Vagina (tissue), 2 donors: ENCODE data around the gene MGST2. TPM values are rescaled to one million over a fixed set of nuclear protein-coding genes. Genes with fewer than 3 reads are reported as not detected.

Source experiments
- DNase-seq, 2 donors: peaks; one replicate each; pipeline ENCODE4 v3.0.0-alpha.2; 2017; ENCODE audit errors: extremely low spot score in 2 of 2
- H3K27ac ChIP-seq: fragments of 200-600 bp; sonication (generic); one replicate; pipeline ENCODE4 v1.5.1; 2019
- H3K27me3 ChIP-seq: fragments of 200-600 bp; sonication (generic); one replicate; pipeline ENCODE4 v1.5.1; 2019
- H3K36me3 ChIP-seq, 2 donors: fragments of 200-600 bp; sonication (generic); one replicate each; pipeline ENCODE4 v1.5.1; 2017 to 2019
- H3K4me1 ChIP-seq: fragments of 200-600 bp; sonication (generic); one replicate; pipeline ENCODE4 v1.5.1; 2019
- H3K4me3 ChIP-seq, 2 donors: fragments of 200-600 bp; sonication (generic); 1 replicate in 1 of 2; 2 replicates in 1 of 2; pipeline ENCODE4 v1.5.1; 2016 to 2019
- H3K9me3 ChIP-seq: fragments of 200-600 bp; sonication (generic); one replicate; pipeline ENCODE4 v1.5.1; 2019
- CTCF ChIP-seq, 3 experiments: fragments of 450-650 bp in 2 of 3; fragments of 200-600 bp in 1 of 3; sonication (generic) in 1 of 3; IDR thresholded peaks; one replicate each; pipeline ENCODE4 v1.5.1; 2017 to 2019; ENCODE audit warnings: antibody characterized with exemption in 3 of 3, mild to moderate bottlenecking in 2 of 3, moderate library complexity in 2 of 3
- POLR2A ChIP-seq, 2 donors: fragments of 450-650 bp; IDR thresholded peaks; one replicate each; pipeline ENCODE4 v1.6.1; 2017; ENCODE audit warnings: antibody characterized with exemption in 2 of 2, mild to moderate bottlenecking in 2 of 2, moderate library complexity in 2 of 2
- POLR2AphosphoS5 ChIP-seq, 2 donors: sonication (generic); formaldehyde crosslinking; IDR thresholded peaks; one replicate each; pipeline ENCODE4 v1.9.0; 2017; ENCODE audit warnings: antibody characterized with exemption in 2 of 2, mild to moderate bottlenecking in 2 of 2, low read depth in 1 of 2; ENCODE audit not compliant: insufficient read depth in 1 of 2
- intact Hi-C: fragments of 100-400 bp; cut with DNase I; formaldehyde crosslinking; loops from one replicate; pipeline ENCODE4 v1.15.1; 2023
- total RNA-seq: library from RNA; depleted of rRNA; stranded (reverse); fragments of >200 nt; gene quantifications from one replicate; pipeline ENCODE4 v1.2.3, GENCODE V29; 2016

Gene MGST2
- total RNA-seq, 1 donor from 2014 or later = 78.3 TPM

DNA sequence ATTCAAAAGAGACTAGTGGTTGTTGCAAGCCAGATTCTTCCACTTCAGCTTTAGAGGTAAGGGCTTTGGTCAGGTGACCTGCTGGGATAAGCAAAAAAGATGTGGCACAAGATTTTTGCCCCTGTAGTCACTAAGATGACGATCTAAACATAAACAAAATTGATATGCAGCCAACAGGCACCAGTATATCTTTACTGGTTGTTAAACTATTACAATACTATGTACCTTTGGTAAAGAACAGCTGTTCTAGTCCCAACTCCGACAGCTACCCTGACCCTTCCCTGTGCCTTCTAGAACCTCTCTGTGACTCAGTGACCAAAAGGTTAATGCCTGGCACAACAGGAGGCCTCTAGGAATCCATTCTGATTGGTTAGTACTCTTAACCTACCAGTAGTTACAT, 59.6 kb downstream of the MGST2 start:
- H3K4me3 ChIP-seq = no peak overlapping the region
- no peaks in the 10 kb centered on the region for H3K36me3 ChIP-seq
- H3K9me3 ChIP-seq = no peaks in the 10 kb centered on the region
- no peaks in the 10 kb centered on the region for H3K27me3 ChIP-seq
- H3K4me1 ChIP-seq = no peaks in the 10 kb centered on the region
- no peak for TF ChIP-seq POLR2AphosphoS5 (IDR thresholded peaks at IDR 0.05; ENCODE audit: insufficient read depth in 1 of 2, low read depth in 1 of 2)
- no peak for TF ChIP-seq POLR2A (IDR thresholded peaks at IDR 0.05)
- TF ChIP-seq CTCF (IDR thresholded peaks at IDR 0.05) = no peak
- intact Hi-C loops = no loop called here
- no peak overlapping the region for H3K27ac ChIP-seq
- no peak for DNase-seq

DNA sequence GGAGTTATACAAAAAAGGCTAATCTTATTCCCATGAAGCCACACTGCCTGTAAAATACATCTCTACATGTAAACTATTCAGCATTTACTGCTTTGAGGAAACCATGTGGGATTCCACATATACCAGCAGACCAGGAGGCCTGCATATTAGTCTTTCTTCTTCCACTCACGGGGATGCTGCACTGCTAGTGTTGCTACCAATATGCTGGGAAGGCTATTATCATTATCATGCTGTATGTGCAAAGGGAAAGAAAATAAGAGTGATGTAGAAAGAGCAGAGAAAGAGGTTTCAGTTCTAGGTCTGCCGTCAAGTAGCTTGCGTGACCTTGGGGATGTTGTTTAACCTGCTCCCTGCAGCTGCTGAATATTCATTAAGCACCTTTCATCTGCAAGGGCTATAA, 61.0 kb downstream of the MGST2 start:
- no peaks in the 10 kb centered on the region for H3K9me3 ChIP-seq
- no peaks in the 10 kb centered on the region for H3K27me3 ChIP-seq
- TF ChIP-seq POLR2A (IDR thresholded peaks at IDR 0.05) (no peak), POLR2AphosphoS5 (IDR thresholded peaks at IDR 0.05; ENCODE audit: insufficient read depth in 1 of 2, low read depth in 1 of 2) (no peak)
- H3K4me3 ChIP-seq = no peak overlapping the region
- H3K4me1 ChIP-seq = no peaks in the 10 kb centered on the region
- intact Hi-C loops = no loop called here
- no peaks in the 10 kb centered on the region for H3K36me3 ChIP-seq
- no peak for DNase-seq
- no peak overlapping the region for H3K27ac ChIP-seq

DNA sequence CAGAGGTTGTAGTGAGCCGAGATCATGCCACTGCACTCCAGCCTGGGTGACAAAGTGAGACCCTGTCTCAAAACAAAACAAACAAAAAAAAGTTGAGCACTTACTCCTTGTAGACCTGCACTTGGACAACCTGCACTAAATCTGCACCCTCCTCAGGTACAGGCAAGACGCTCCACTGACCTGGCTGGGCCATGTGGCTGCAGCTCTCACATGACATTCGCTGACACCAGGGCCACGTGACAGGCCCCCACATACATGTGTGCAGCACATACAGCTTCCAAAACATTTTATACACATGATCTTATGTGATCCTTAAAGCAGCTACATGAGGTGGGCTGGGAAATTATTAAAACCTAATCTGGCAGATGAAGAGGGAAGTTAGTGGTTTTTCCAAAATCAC, 62.5 kb downstream of the MGST2 start:
- intact Hi-C loops = no loop called here
- no peaks in the 10 kb centered on the region for H3K27me3 ChIP-seq
- H3K4me1 ChIP-seq = no peaks in the 10 kb centered on the region
- no peaks in the 10 kb centered on the region for H3K9me3 ChIP-seq
- DNase-seq = no peak
- no peaks in the 10 kb centered on the region for H3K36me3 ChIP-seq
- no peak for TF ChIP-seq CTCF (IDR thresholded peaks at IDR 0.05)
- TF ChIP-seq POLR2AphosphoS5 (IDR thresholded peaks at IDR 0.05; ENCODE audit: insufficient read depth in 1 of 2, low read depth in 1 of 2) = no peak
- no peak for TF ChIP-seq POLR2A (IDR thresholded peaks at IDR 0.05)
- H3K27ac ChIP-seq = no peak overlapping the region
- no peak overlapping the region for H3K4me3 ChIP-seq

- no peak for DNase-seq
- intact Hi-C loops = no loop called here
- Histone ChIP-seq H3K4me1 (peaks cover 2% of the 10 kb centered on the region), H3K36me3 (no peaks in the 10 kb centered on the region), H3K27ac (no peak overlapping the region), H3K27me3 (no peaks in the 10 kb centered on the region), H3K9me3 (no peaks in the 10 kb centered on the region), H3K4me3 (no peak overlapping the region)
- TF ChIP-seq POLR2AphosphoS5 (IDR thresholded peaks at IDR 0.05; ENCODE audit: insufficient read depth in 1 of 2, low read depth in 1 of 2) = no peak
- TF ChIP-seq POLR2A (IDR thresholded peaks at IDR 0.05) = no peak
- TF ChIP-seq CTCF (IDR thresholded peaks at IDR 0.05) = no peak
These were observed 63.2 kb downstream of the MGST2 start for GRCh38 chr4:139728840-139729239.

DNA sequence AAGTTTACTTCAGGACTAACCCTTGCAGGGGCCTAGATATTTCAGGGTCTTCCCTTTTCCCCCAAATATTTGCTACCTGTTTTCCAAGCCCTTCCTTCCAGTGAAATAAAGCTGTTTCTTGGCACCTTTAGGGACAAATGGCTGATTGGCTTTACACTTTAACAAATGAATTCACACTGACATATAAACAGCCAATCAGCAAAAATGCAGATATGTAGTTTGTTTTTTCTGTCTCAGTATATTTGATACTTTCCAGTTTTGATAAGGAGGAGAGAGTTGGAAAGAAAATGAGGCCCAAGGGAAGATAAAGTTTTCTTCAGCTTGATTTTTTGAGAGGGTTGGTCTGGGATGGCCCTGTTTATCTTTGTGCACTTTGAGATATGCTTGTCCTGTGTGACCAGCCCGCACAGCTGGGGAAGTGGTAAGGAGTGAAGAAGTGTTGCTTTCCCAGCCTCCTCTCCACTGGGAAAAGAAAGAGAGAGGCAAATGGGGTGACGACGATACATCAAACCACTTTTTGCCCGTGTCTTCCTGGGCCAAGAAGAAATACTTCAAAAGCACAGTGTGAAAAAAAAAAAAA, 67.5 kb downstream of the MGST2 start:
- Histone ChIP-seq H3K36me3 (no peaks in the 10 kb centered on the region), H3K27ac (no peak overlapping the region), H3K4me3 (no peak overlapping the region), H3K9me3 (no peaks in the 10 kb centered on the region), H3K4me1 (peaks cover 26% of the 10 kb centered on the region), H3K27me3 (no peaks in the 10 kb centered on the region)
- intact Hi-C loops = no loop called here
- no peak for DNase-seq
- TF ChIP-seq POLR2A (IDR thresholded peaks at IDR 0.05) (no peak), POLR2AphosphoS5 (IDR thresholded peaks at IDR 0.05; ENCODE audit: insufficient read depth in 1 of 2, low read depth in 1 of 2) (no peak)

DNA sequence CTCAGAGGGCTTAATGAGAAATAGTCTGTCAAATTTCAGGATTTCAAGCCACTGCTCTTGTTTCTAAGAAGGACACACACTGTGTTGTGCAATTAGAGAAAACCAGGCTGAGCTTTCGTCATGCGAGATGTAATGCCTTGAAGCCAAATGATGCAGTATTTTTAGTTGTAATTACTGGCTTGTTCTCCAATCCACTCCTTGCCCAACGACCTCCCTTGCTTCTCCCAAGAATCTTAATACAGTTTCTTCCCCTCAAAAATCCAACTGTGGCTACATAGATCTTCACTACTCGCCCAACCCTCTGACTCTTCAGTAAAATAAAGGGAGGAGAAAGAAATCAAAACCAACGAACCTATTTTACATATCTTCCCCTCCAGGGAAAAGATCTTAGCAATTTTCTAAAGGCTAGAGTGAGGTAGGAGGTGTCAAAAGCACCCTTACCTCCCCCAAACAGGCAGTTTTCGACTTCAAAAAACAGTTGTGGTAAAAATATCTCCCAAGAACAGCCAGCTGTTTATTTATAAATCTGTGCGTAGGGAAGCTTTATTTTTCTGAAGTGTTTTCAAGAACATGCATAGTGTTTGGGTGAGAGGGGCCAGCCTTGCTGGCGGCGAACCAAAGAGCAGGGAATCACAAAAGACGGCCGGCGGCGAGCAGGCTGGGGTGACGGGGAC, 68.7 kb downstream of the MGST2 start:
- TF ChIP-seq POLR2AphosphoS5 (IDR thresholded peaks at IDR 0.05; ENCODE audit: insufficient read depth in 1 of 2, low read depth in 1 of 2) (peak in 1 of 2 donors; percentile 10), POLR2A (IDR thresholded peaks at IDR 0.05) (no peak)
- intact Hi-C loops = loop anchor here (2.0 kb wide), 1 partner anchor 518 kb away; no protein-coding TSS in a partner anchor
- H3K36me3 ChIP-seq = no peaks in the 10 kb centered on the region
- H3K27ac ChIP-seq = peak overlapping the region; percentile 88
- H3K9me3 ChIP-seq = no peaks in the 10 kb centered on the region
- H3K4me1 ChIP-seq = peaks cover 26% of the 10 kb centered on the region
- H3K27me3 ChIP-seq = no peaks in the 10 kb centered on the region
- peak overlapping the region; percentile 53 to 54 for H3K4me3 ChIP-seq
- DNase-seq = no peak
